Measurements from ENCODE around the gene CBR3.

GRCh38 chr21:36184545-36184944, 49.7 kb downstream of the CBR3 start:
- TF ChIP-seq CTCF (IDR thresholded peaks at IDR 0.05; ENCODE audit: insufficient read depth, low read depth, low read length) (no peak), EZH2 (IDR thresholded peaks at IDR 0.05; ENCODE audit: insufficient read depth, low read length) (no peak)
